ENCODE data around the gene ASCL2. TPM values are rescaled to one million over a fixed set of nuclear protein-coding genes. Genes with fewer than 3 reads are reported as not detected.

Gene ASCL2
- total and polyA plus RNA-seq, 2 experiments from 2014 or later: not detected

- no peak for DNase-seq (ENCODE audit: low read depth in 1 of 2, low spot score in 1 of 2)
Observed at GRCh38 chr11:2223153-2223794, 47.1 kb downstream of the ASCL2 start.

GRCh38 chr11:2222451-2222850 is 47.9 kb downstream of the ASCL2 start:
- no peaks in the 10 kb centered on the region for H3K36me3 ChIP-seq
- peaks cover 10% of the 10 kb centered on the region for H3K27me3 ChIP-seq
- peak in 1 of 2 donors; percentile 2 for DNase-seq (ENCODE audit: low read depth in 1 of 2, low spot score in 1 of 2)
- no peak overlapping the region for H3K4me3 ChIP-seq
- H3K4me1 ChIP-seq (ENCODE audit: low read depth): no peaks in the 10 kb centered on the region
- no peaks in the 10 kb centered on the region for H3K9me3 ChIP-seq (ENCODE audit: low read depth)
- TF ChIP-seq, protein P1, sequence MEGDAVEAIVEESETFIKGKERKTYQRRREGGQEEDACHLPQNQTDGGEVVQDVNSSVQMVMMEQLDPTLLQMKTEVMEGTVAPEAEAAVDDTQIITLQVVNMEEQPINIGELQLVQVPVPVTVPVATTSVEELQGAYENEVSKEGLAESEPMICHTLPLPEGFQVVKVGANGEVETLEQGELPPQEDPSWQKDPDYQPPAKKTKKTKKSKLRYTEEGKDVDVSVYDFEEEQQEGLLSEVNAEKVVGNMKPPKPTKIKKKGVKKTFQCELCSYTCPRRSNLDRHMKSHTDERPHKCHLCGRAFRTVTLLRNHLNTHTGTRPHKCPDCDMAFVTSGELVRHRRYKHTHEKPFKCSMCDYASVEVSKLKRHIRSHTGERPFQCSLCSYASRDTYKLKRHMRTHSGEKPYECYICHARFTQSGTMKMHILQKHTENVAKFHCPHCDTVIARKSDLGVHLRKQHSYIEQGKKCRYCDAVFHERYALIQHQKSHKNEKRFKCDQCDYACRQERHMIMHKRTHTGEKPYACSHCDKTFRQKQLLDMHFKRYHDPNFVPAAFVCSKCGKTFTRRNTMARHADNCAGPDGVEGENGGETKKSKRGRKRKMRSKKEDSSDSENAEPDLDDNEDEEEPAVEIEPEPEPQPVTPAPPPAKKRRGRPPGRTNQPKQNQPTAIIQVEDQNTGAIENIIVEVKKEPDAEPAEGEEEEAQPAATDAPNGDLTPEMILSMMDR (IDR thresholded peaks at IDR 0.05; ENCODE audit: low read depth, low read length): no peak
- H3K27ac ChIP-seq: no peak overlapping the region

More at GRCh38 chr11:2223153-2223794, 47.1 kb downstream of the ASCL2 start:
- Histone ChIP-seq H3K4me1 (ENCODE audit: low read depth) (no peaks in the 10 kb centered on the region), H3K4me3 (no peak overlapping the region), H3K27me3 (peaks cover 3% of the 10 kb centered on the region), H3K27ac (no peak overlapping the region), H3K9me3 (ENCODE audit: low read depth) (no peaks in the 10 kb centered on the region), H3K36me3 (no peaks in the 10 kb centered on the region)
- TF ChIP-seq, protein P1 (IDR thresholded peaks at IDR 0.05; ENCODE audit: low read depth, low read length): no peak

- Histone ChIP-seq H3K9me3 (ENCODE audit: low read depth) (no peaks in the 10 kb centered on the region), H3K27me3 (peaks cover 16% of the 10 kb centered on the region), H3K36me3 (no peaks in the 10 kb centered on the region), H3K4me1 (ENCODE audit: low read depth) (no peaks in the 10 kb centered on the region), H3K27ac (no peak overlapping the region), H3K4me3 (no peak overlapping the region)
- TF ChIP-seq, protein P1 (IDR thresholded peaks at IDR 0.05; ENCODE audit: low read depth, low read length): no peak
- DNase-seq (ENCODE audit: low read depth in 1 of 2, low spot score in 1 of 2): no peak
Observed at GRCh38 chr11:2221591-2221990, 48.8 kb downstream of the ASCL2 start.

- H3K9me3 ChIP-seq (ENCODE audit: low read depth): no peaks in the 10 kb centered on the region
- H3K27ac ChIP-seq: no peak overlapping the region
- TF ChIP-seq, protein P1 (IDR thresholded peaks at IDR 0.05; ENCODE audit: low read depth, low read length): no peak
- peaks cover 16% of the 10 kb centered on the region for H3K27me3 ChIP-seq
- no peak overlapping the region for H3K4me3 ChIP-seq
- no peak for DNase-seq (ENCODE audit: low read depth in 1 of 2, low spot score in 1 of 2)
- no peaks in the 10 kb centered on the region for H3K4me1 ChIP-seq (ENCODE audit: low read depth)
- H3K36me3 ChIP-seq: no peaks in the 10 kb centered on the region
Observed at GRCh38 chr11:2221024-2221423, 49.4 kb downstream of the ASCL2 start.

GRCh38 chr11:2220173-2220771 is 50.1 kb downstream of the ASCL2 start:
- no peak for DNase-seq (ENCODE audit: low read depth in 1 of 2, low spot score in 1 of 2)
- Histone ChIP-seq H3K9me3 (ENCODE audit: low read depth) (no peaks in the 10 kb centered on the region), H3K27ac (no peak overlapping the region), H3K4me1 (ENCODE audit: low read depth) (no peaks in the 10 kb centered on the region), H3K36me3 (no peaks in the 10 kb centered on the region), H3K27me3 (peaks cover 16% of the 10 kb centered on the region), H3K4me3 (no peak overlapping the region)
- TF ChIP-seq, protein P1 (IDR thresholded peaks at IDR 0.05; ENCODE audit: low read depth, low read length): no peak
